ENCODE data around the gene RGS12. TPM values are rescaled to one million over a fixed set of nuclear protein-coding genes. Genes with fewer than 3 reads are reported as not detected.

Gene RGS12
- total RNA-seq, 2 experiments from 2014 or later = 5.2 to 6.4 TPM

GRCh38 chr4:3284734-3285557 is 7.9 kb upstream of the RGS12 start:
- intact Hi-C loops (cut with micrococcal nuclease; ENCODE audit: unreplicated experiment) = no loop called here
- Histone ChIP-seq H3K4me3 (ENCODE audit: low read depth, low read length, poor library complexity, severe bottlenecking) (no peak overlapping the region), H3K27ac (ENCODE audit: low read depth, low read length, poor library complexity, severe bottlenecking) (no peak overlapping the region), H3K79me2 (ENCODE audit: insufficient read depth, low read depth, low read length) (no peaks in the 10 kb centered on the region), H3K36me3 (ENCODE audit: insufficient read depth, low read length) (no peaks in the 10 kb centered on the region), H3K4me1 (ENCODE audit: insufficient read depth, low read length, poor library complexity, severe bottlenecking) (peaks cover 10% of the 10 kb centered on the region), H3K9me3 (ENCODE audit: low read length) (no peaks in the 10 kb centered on the region; the same call in 1 of the 2 replicates), H3K9me2 (ENCODE audit: insufficient read depth, low read length) (no peaks in the 10 kb centered on the region), H2AFZ (ENCODE audit: low read length) (no peak overlapping the region), H3K4me2 (ENCODE audit: low read length) (no peak overlapping the region), H4K20me1 (ENCODE audit: insufficient read depth, low read length) (no peaks in the 10 kb centered on the region)
- CTCF ChIA-PET (ENCODE audit: unreplicated experiment) = no interaction called here
- DNase-seq (ENCODE audit: low spot score) = no peak
- no peak for TF ChIP-seq EZH2phosphoT487 (IDR thresholded peaks at IDR 0.05; ENCODE audit: borderline replicate concordance, low read depth, low read length)
- TF ChIP-seq CTCF (conservative IDR thresholded peaks at IDR 0.05; ENCODE audit: low read length) = no peak
- BruUV-seq (replicated peaks) = no TSS peak
- POLR2A ChIA-PET = no interaction called here

DNA sequence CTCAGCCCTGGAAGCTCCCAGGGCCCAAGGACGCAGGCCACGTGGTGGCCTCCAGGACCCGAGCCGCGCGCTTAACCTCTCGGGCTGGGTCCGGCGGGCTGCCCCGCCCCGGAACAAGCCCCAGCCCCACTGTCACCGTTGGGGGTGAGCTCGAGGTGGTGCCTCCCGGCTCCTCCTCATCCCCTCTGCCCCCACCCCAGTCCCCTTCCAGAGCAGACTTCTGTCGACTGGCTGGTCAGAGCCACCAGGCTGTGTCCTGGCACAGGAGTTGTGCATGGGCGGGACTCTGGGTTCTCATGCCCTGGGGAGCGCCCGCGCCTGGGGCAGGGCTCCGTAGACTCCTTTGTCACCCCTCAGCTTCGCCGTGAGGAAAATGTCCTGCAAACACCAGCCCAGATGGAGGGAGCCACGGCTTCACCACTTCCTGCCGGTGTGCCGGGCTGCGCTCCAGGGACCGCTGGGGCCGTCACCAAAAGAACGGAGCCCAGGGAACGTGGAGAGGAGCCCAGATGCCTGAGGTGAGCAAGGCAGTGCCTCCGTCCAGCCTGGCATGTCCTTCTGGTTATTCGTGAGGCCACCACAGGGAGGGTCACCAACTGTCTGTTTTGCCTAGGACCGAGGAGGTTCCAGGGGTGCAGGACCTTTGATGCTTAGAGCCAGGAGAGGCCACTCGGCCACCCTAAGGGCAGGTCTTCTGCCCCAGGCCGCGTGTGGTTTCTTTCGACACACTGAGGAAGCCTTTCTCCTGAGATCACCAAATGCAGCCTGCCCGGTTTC is 7.1 kb upstream of the RGS12 start:
- intact Hi-C loops (cut with micrococcal nuclease; ENCODE audit: unreplicated experiment) = no loop called here
- no peak for DNase-seq (ENCODE audit: low spot score)
- Histone ChIP-seq H3K4me1 (ENCODE audit: insufficient read depth, low read length, poor library complexity, severe bottlenecking) (peaks cover 10% of the 10 kb centered on the region), H3K27ac (ENCODE audit: low read depth, low read length, poor library complexity, severe bottlenecking) (no peak overlapping the region), H3K36me3 (ENCODE audit: insufficient read depth, low read length) (no peaks in the 10 kb centered on the region), H3K4me2 (ENCODE audit: low read length) (peak overlapping the region; percentile 52), H3K9me3 (ENCODE audit: low read length) (no peaks in the 10 kb centered on the region; the same call in 1 of the 2 replicates), H3K79me2 (ENCODE audit: insufficient read depth, low read depth, low read length) (no peaks in the 10 kb centered on the region), H2AFZ (ENCODE audit: low read length) (no peak overlapping the region), H3K9me2 (ENCODE audit: insufficient read depth, low read length) (no peaks in the 10 kb centered on the region), H4K20me1 (ENCODE audit: insufficient read depth, low read length) (no peaks in the 10 kb centered on the region), H3K4me3 (ENCODE audit: low read depth, low read length, poor library complexity, severe bottlenecking) (no peak overlapping the region)
- CTCF ChIA-PET (ENCODE audit: unreplicated experiment) = interaction anchor here (0.5 kb wide), 1 partner anchor 68 kb away, joined by 3 read pairs; no protein-coding TSS in a partner anchor
- POLR2A ChIA-PET = no interaction called here
- no peak for TF ChIP-seq CTCF (conservative IDR thresholded peaks at IDR 0.05; ENCODE audit: low read length)
- TF ChIP-seq EZH2phosphoT487 (IDR thresholded peaks at IDR 0.05; ENCODE audit: borderline replicate concordance, low read depth, low read length) = no peak
- BruUV-seq (replicated peaks) = no TSS peak
